CD4-positive, alpha-beta T cell (primary cell): ENCODE measurements around the gene PEG3. TPM values are rescaled to one million over a fixed set of nuclear protein-coding genes. Genes with fewer than 3 reads are reported as not detected.

Experiments
- ATAC-seq: fragments of 200-7000 bp; cut with Tn5 transposase; one replicate; pipeline ENCODE4 v1.10.0; 2022; ENCODE audit warnings: mild to moderate bottlenecking; ENCODE audit not compliant: poor library complexity
- CTCF ChIA-PET: fragments of 350-600 bp; sonication (Branson Sonifier 250); formaldehyde crosslinking; loops from one replicate; lab custom pipeline; 2021; ENCODE audit warnings: antibody characterized with exemption, inconsistent platforms; lab: Charles Lee
- POLR2A ChIA-PET: fragments of 350-600 bp; sonication (Branson Sonifier 250); formaldehyde crosslinking; loops from one replicate; lab custom pipeline; 2021; ENCODE audit warnings: antibody characterized with exemption, inconsistent platforms; lab: Charles Lee
- DNase-seq, 14 experiments: peaks; one replicate each; pipeline ENCODE4 v3.0.0-alpha.2; 2013 to 2020; ENCODE audit warnings: mixed read lengths in 2 of 14
- H3K27ac ChIP-seq, 2 donors: one replicate each; pipeline versions ENCODE4 v1.5.1 to v1.7.0; 2013; ENCODE audit warnings: low read length in 2 of 2, low read depth in 1 of 2, mild to moderate bottlenecking in 1 of 2
- H3K27me3 ChIP-seq, 2 experiments: 1 replicate in 1 of 2; 2 replicates in 1 of 2; pipeline versions ENCODE4 v1.6.1 to v1.7.0; 2013; ENCODE audit warnings: low read length in 2 of 2, control low read depth in 1 of 2, mild to moderate bottlenecking in 1 of 2, moderate library complexity in 1 of 2; ENCODE audit not compliant: insufficient read depth in 2 of 2, control insufficient read depth in 1 of 2
- H3K36me3 ChIP-seq: one replicate; pipeline ENCODE4 v1.6.1; 2013; ENCODE audit warnings: low read length, control low read depth; ENCODE audit not compliant: insufficient read depth
- H3K4me1 ChIP-seq: one replicate; pipeline ENCODE4 v1.6.1; 2013; ENCODE audit warnings: low read length, control low read depth; ENCODE audit not compliant: insufficient read depth
- H3K4me3 ChIP-seq: one replicate; pipeline ENCODE4 v1.5.1; 2013; ENCODE audit warnings: mild to moderate bottlenecking, low read length, moderate library complexity
- H3K9me3 ChIP-seq, 2 experiments: 1 replicate in 1 of 2; 2 replicates in 1 of 2; pipeline versions ENCODE4 v1.6.1 to v1.7.0; 2013; ENCODE audit warnings: low read length in 2 of 2, mild to moderate bottlenecking in 2 of 2, control low read depth in 1 of 2, moderate library complexity in 1 of 2; ENCODE audit not compliant: control insufficient read depth in 1 of 2, insufficient read depth in 1 of 2
- H3K27ac Mint-ChIP-seq: one replicate; pipeline ENCODE4 v1.8.0; 2020; ENCODE audit warnings: mixed read lengths
- H3K27me3 Mint-ChIP-seq: one replicate; pipeline ENCODE4 v1.8.0; 2021; ENCODE audit warnings: mixed read lengths
- H3K36me3 Mint-ChIP-seq: one replicate; pipeline ENCODE4 v1.8.0; 2021; ENCODE audit warnings: low read depth, mixed read lengths
- H3K4me1 Mint-ChIP-seq: one replicate; pipeline ENCODE4 v1.8.0; 2021; ENCODE audit warnings: low read depth, mixed read lengths
- H3K4me3 Mint-ChIP-seq: one replicate; pipeline ENCODE4 v1.8.0; 2020; ENCODE audit warnings: mild to moderate bottlenecking, mixed read lengths
- H3K9me3 Mint-ChIP-seq: one replicate; pipeline ENCODE4 v1.8.0; 2020; ENCODE audit warnings: mixed read lengths
- intact Hi-C, 2 experiments: fragments of 100-400 bp; cut with DNase I in 1 of 2; cut with micrococcal nuclease in 1 of 2; formaldehyde crosslinking; loops; one replicate each; pipeline versions ENCODE4 v1.15.1 to v1.9.0; 2023 to 2025; cut with DNase I, micrococcal nuclease
- total RNA-seq, 174 experiments: library from RNA in 2 of 174; stranded (reverse) in 2 of 174; gene quantifications; one replicate each; pipeline ENCODE4 v1.2.3 and lab custom pipeline; 2021 to 2026
- TF ChIP-seq, protein P1 (sequence below): fragments of 200-600 bp; IDR thresholded peaks from one replicate; pipeline ENCODE4 v1.8.0; 2022; ENCODE audit warnings: antibody characterized with exemption, mild to moderate bottlenecking

PEG3 gene
- total RNA-seq, 2 experiments from 2014 or later = 0.06 TPM; not detected in 1

DNA sequence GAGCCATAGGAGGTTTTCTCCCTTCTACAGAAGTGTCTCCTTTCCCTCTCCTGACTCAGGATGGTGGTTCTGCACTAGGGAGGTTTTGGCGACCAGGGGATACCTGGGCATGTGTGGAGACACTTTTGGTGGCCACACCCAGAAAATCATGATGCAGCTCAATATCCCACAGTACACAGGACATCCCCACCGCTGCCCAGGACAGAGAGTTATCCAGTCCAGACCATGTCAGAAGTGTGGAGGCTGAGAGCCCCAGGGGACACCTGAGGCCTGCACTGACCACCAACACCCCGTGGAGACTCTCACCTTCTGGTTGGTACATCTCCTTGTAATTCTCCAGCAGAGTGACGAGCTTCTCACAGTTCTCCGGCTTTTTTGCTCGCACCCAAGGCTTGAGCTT, 16.6 kb downstream of the PEG3 start:
- TF ChIP-seq, protein P1, sequence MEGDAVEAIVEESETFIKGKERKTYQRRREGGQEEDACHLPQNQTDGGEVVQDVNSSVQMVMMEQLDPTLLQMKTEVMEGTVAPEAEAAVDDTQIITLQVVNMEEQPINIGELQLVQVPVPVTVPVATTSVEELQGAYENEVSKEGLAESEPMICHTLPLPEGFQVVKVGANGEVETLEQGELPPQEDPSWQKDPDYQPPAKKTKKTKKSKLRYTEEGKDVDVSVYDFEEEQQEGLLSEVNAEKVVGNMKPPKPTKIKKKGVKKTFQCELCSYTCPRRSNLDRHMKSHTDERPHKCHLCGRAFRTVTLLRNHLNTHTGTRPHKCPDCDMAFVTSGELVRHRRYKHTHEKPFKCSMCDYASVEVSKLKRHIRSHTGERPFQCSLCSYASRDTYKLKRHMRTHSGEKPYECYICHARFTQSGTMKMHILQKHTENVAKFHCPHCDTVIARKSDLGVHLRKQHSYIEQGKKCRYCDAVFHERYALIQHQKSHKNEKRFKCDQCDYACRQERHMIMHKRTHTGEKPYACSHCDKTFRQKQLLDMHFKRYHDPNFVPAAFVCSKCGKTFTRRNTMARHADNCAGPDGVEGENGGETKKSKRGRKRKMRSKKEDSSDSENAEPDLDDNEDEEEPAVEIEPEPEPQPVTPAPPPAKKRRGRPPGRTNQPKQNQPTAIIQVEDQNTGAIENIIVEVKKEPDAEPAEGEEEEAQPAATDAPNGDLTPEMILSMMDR = no peak
- H3K36me3 ChIP-seq = no peaks in the 10 kb centered on the region
- peaks cover 16 to 43% of the 10 kb centered on the region in 2 experiments for H3K9me3 ChIP-seq
- POLR2A ChIA-PET = no interaction called here
- CTCF ChIA-PET = no interaction called here
- no peaks in the 10 kb centered on the region for H3K4me1 ChIP-seq
- H3K27me3 ChIP-seq = no peaks in the 10 kb centered on the region
- Mint-ChIP-seq H3K4me1 (no peaks in the 10 kb centered on the region), H3K4me3 (no peak overlapping the region), H3K9me3 (peaks cover 31% of the 10 kb centered on the region), H3K27ac (no peak overlapping the region), H3K27me3 (no peaks in the 10 kb centered on the region), H3K36me3 (no peaks in the 10 kb centered on the region)
- no peak for DNase-seq
- no peak for ATAC-seq
- intact Hi-C loops = no loop called here
- H3K27ac ChIP-seq = no peak overlapping the region
- no peak overlapping the region for H3K4me3 ChIP-seq

DNA sequence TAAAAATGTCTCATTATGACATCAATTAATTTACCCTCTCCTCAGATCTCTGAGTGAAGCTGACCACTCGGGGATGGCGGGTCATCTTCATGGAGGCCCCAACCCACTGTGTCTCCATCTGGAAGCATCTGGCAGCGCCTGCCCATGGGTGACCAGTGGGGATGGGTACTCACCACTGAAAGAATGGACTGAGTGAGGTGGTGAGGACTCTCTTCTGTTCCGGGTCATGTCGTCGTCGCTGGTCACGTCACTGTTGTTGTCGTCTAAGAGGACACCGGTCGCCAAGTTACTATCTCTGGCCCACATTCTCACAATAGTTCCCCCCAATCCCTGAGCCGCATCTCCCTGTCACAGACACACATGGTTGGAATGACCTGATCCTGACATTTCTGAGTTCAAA, 17.1 kb downstream of the PEG3 start:
- H3K27ac Mint-ChIP-seq = no peak overlapping the region
- H3K27me3 ChIP-seq = no peaks in the 10 kb centered on the region
- H3K4me3 ChIP-seq = no peak overlapping the region
- H3K36me3 ChIP-seq = no peaks in the 10 kb centered on the region
- no peaks in the 10 kb centered on the region for H3K4me1 Mint-ChIP-seq
- peaks cover 34% of the 10 kb centered on the region for H3K9me3 Mint-ChIP-seq
- H3K27ac ChIP-seq = no peak overlapping the region
- H3K27me3 Mint-ChIP-seq = no peaks in the 10 kb centered on the region
- no peaks in the 10 kb centered on the region for H3K4me1 ChIP-seq
- H3K36me3 Mint-ChIP-seq = no peaks in the 10 kb centered on the region
- TF ChIP-seq, protein P1 = no peak
- CTCF ChIA-PET = no interaction called here
- POLR2A ChIA-PET = no interaction called here
- H3K4me3 Mint-ChIP-seq = no peak overlapping the region
- intact Hi-C loops = no loop called here
- H3K9me3 ChIP-seq = peaks cover 19 to 41% of the 10 kb centered on the region in 2 experiments
- DNase-seq = no peak
- no peak for ATAC-seq

DNA sequence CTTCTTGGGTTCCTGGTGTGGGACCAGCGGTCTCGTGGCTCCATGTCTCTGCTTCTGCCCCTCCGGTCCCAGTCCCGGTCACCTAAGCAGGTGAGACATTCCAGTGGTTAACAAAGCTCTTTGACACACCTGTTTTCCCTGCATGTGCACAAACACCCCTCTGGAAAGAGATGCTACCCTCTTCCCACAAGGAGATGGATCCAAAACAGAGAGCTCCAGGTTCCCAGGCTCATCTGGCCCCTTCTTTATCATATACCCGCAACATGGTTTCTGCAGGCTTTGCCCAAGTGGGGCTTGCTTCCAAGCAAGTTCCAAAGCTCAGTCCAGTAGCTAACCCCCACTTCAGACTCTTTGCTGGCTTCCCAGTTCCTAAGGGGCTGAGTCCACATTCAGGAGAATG, 17.8 kb downstream of the PEG3 start:
- Mint-ChIP-seq H3K27ac (no peak overlapping the region), H3K4me3 (no peak overlapping the region), H3K4me1 (no peaks in the 10 kb centered on the region), H3K9me3 (peaks cover 36% of the 10 kb centered on the region), H3K36me3 (no peaks in the 10 kb centered on the region), H3K27me3 (no peaks in the 10 kb centered on the region)
- intact Hi-C loops = no loop called here
- DNase-seq = no peak
- TF ChIP-seq, protein P1 = no peak
- Histone ChIP-seq H3K4me1 (no peaks in the 10 kb centered on the region), H3K4me3 (no peak overlapping the region), H3K27ac (no peak overlapping the region), H3K9me3 (peaks cover 19 to 45% of the 10 kb centered on the region in 2 experiments), H3K27me3 (no peaks in the 10 kb centered on the region), H3K36me3 (no peaks in the 10 kb centered on the region)
- ChIA-PET CTCF (no interaction called here), POLR2A (no interaction called here)
- no peak for ATAC-seq
